Breast epithelium (tissue), 3 donors: ENCODE measurements around the gene KIAA0513.

Source experiments
- POLR2A ChIP-seq: fragments of 450-650 bp; IDR thresholded peaks from one replicate; pipeline ENCODE4 v1.6.1; 2016; ENCODE audit warnings: antibody characterized with exemption, mild to moderate bottlenecking, moderate library complexity
- TF ChIP-seq, protein P1 (sequence below), 3 donors: fragments of 450-650 bp; IDR thresholded peaks; one replicate each; pipeline ENCODE4 v1.5.1; 2016 to 2017; ENCODE audit warnings: antibody characterized with exemption in 3 of 3, mild to moderate bottlenecking in 3 of 3, moderate library complexity in 3 of 3

DNA sequence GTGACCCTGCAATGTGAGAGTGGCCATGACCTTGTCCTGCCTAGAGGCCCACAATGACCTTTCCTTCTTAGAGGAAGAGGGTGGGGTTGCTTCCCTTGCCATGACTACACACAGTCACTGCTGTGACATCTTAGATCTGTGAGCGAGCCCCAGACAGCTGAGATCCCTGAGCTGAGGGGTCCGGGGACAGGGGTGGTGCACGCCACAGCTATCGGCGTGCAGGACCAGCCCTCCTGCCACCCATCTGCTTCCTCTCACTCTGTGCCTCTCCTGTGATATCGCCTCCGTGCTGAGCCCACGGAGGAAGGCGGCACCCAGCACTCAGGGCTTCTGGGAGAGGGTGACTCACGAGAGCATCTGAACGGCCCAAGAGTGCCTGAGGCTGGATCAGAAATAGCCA is 35.2 kb downstream of the KIAA0513 start:
- TF ChIP-seq, protein P1, sequence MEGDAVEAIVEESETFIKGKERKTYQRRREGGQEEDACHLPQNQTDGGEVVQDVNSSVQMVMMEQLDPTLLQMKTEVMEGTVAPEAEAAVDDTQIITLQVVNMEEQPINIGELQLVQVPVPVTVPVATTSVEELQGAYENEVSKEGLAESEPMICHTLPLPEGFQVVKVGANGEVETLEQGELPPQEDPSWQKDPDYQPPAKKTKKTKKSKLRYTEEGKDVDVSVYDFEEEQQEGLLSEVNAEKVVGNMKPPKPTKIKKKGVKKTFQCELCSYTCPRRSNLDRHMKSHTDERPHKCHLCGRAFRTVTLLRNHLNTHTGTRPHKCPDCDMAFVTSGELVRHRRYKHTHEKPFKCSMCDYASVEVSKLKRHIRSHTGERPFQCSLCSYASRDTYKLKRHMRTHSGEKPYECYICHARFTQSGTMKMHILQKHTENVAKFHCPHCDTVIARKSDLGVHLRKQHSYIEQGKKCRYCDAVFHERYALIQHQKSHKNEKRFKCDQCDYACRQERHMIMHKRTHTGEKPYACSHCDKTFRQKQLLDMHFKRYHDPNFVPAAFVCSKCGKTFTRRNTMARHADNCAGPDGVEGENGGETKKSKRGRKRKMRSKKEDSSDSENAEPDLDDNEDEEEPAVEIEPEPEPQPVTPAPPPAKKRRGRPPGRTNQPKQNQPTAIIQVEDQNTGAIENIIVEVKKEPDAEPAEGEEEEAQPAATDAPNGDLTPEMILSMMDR (IDR thresholded peaks at IDR 0.05), result no peak
- no peak for TF ChIP-seq POLR2A
